ENCODE results near the gene TIAM1.

GRCh38 chr21:31351960-31352359, 7.9 kb upstream of the TIAM1 start:
- no peak for TF ChIP-seq CTCF (IDR thresholded peaks at IDR 0.05)
- no peak for TF ChIP-seq ZFX (IDR thresholded peaks at IDR 0.05; ENCODE audit: borderline replicate concordance)
